ENCODE results near the gene GABBR2.
A peak's percentile ranks its signal among the peaks of the same experiment; 100 is the strongest.

Gene GABBR2

DNA sequence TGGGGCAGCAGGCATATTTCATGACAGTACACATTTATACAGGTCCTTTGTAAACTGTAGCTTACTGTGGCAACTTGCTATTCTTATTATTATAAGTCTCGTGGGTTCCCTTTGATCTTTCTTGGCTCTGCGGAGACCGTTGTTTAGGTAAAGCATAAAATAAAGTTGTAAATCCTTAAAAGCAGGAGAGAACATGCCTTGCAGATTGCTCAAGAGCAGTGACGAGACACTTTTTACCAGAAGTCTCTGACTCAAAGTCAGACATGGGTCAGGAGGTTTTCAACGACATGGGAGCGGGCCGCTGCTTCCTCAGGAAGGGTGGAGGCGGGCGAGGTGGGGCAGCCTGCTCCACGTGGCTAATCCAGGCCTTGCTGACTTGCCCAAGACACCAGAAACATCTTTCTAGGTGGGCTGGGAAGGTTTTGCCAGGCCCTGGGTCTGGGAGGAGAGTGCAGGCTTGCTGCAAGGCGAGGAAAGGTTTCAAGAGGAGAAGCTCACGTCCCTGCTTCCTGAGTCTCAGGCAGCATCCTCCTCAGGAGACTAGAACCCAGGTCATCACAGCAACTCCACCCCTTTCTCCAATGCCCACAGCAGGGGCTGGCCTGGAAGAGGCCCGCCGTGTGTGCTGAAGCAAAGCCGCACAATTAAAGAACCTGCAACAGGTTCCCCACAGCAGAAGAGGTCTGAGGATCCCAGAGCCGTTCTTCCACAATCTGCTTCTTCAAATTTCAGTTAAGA, 459.8 kb downstream of the GABBR2 start:
- H3K36me3 ChIP-seq (replicated peaks) = no peaks in the 10 kb centered on the region
- no peaks in the 10 kb centered on the region for H3K4me1 ChIP-seq
- H3K4me3 ChIP-seq = no peak overlapping the region
- peak in 1 of 2 experiments; percentile 3 for DNase-seq (ENCODE audit: low spot score in 2 of 2)
- H3K9me3 ChIP-seq = no peaks in the 10 kb centered on the region
- no peaks in the 10 kb centered on the region for H3K27me3 ChIP-seq (ENCODE audit: low read depth)
- in situ Hi-C loops (cut with MboI; ENCODE audit: low sequenced_read_pairs) = no loop called here

- Histone ChIP-seq H3K27me3 (ENCODE audit: low read depth) (no peaks in the 10 kb centered on the region), H3K4me1 (no peaks in the 10 kb centered on the region), H3K9me3 (no peaks in the 10 kb centered on the region), H3K4me3 (no peak overlapping the region), H3K36me3 (replicated peaks) (no peaks in the 10 kb centered on the region)
- in situ Hi-C loops (cut with MboI; ENCODE audit: low sequenced_read_pairs) = no loop called here
- DNase-seq (ENCODE audit: low spot score in 2 of 2) = no peak
Observed at GRCh38 chr9:98247831-98248657, 460.7 kb downstream of the GABBR2 start.

DNA sequence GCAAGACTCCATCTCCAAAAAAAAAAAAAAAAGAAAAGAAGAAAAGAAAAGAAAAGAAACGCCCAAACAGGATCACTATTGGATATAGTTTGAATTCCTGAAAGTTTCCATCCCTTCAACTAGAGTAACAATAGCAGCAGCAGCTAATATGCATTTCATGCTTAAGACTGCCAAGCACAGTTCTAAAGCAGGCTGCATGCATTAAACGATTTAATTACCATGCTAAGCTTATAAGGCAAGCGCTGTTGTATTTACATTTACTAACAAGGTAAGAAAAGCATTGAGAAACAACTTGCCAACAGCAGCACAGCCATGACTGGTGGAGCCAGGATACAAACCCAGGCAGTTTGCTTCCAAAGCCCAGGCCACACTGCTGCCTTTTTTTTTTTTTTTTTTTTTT, 466.3 kb downstream of the GABBR2 start:
- in situ Hi-C loops (cut with MboI; ENCODE audit: low sequenced_read_pairs) = no loop called here
- peak in 1 of 2 experiments; percentile 7 for DNase-seq (ENCODE audit: low spot score in 2 of 2)

GRCh38 chr9:98241357-98242300, 467.1 kb downstream of the GABBR2 start:
- DNase-seq (ENCODE audit: low spot score in 2 of 2) = no peak
- H3K4me3 ChIP-seq = no peak overlapping the region
- H3K27me3 ChIP-seq (ENCODE audit: low read depth) = no peaks in the 10 kb centered on the region
- no peaks in the 10 kb centered on the region for H3K4me1 ChIP-seq
- in situ Hi-C loops (cut with MboI; ENCODE audit: low sequenced_read_pairs) = no loop called here
- H3K36me3 ChIP-seq (replicated peaks) = no peaks in the 10 kb centered on the region
- no peaks in the 10 kb centered on the region for H3K9me3 ChIP-seq

More for the DNA sequence above, 466.3 kb downstream of the GABBR2 start:
- Histone ChIP-seq H3K27me3 (ENCODE audit: low read depth) (no peaks in the 10 kb centered on the region), H3K4me3 (no peak overlapping the region), H3K4me1 (no peaks in the 10 kb centered on the region), H3K9me3 (no peaks in the 10 kb centered on the region), H3K36me3 (replicated peaks) (no peaks in the 10 kb centered on the region)

DNA sequence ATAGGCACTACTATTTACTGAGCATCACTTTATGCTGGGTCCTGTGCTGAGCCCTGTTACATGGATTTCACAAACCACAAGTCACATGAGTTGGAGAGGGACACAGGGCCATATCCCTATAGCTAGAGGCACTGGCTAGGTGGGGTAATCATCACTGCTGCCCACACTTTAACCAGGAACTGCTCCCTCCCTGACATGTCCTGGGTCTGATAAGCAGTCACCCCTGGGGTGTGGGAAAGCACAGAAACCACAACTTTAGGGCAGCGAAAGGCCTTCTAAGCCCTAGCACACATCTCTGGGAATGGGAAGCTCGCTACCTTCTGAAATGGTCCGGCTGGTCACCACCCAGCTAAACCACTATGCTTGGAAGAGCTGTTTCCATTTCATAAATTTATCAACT, 468.3 kb downstream of the GABBR2 start:
- in situ Hi-C loops (cut with MboI; ENCODE audit: low sequenced_read_pairs) = no loop called here
- DNase-seq (ENCODE audit: low spot score in 2 of 2) = no peak
- no peaks in the 10 kb centered on the region for H3K27me3 ChIP-seq (ENCODE audit: low read depth)
- H3K9me3 ChIP-seq = no peaks in the 10 kb centered on the region
- no peaks in the 10 kb centered on the region for H3K36me3 ChIP-seq (replicated peaks)
- no peak overlapping the region for H3K4me3 ChIP-seq
- H3K4me1 ChIP-seq = no peaks in the 10 kb centered on the region

Measured in HAP-1 (cell line).